H9 (cell line): ENCODE data around the gene DCTPP1. TPM values are rescaled to one million over a fixed set of nuclear protein-coding genes. Genes with fewer than 3 reads are reported as not detected.

ENCODE experiments used
- DNase-seq: peaks from one replicate; pipeline ENCODE4 v3.0.0-alpha.2; 2017
- H2AFZ ChIP-seq: one replicate; pipeline ENCODE4 v1.6.1; 2013; ENCODE audit warnings: mild to moderate bottlenecking, low read length, control low read depth, moderate library complexity
- H2AK5ac ChIP-seq: 2 replicates; pipeline ENCODE4 v1.6.1; 2013; ENCODE audit warnings: low read length, control low read depth, mixed read lengths; ENCODE audit not compliant: insufficient read length
- H2BK120ac ChIP-seq: one replicate; pipeline ENCODE4 v1.6.1; 2013; ENCODE audit warnings: low read depth, mild to moderate bottlenecking, low read length, control low read depth, inconsistent platforms; ENCODE audit not compliant: poor library complexity, severe bottlenecking
- H2BK12ac ChIP-seq: 2 replicates; pipeline ENCODE4 v1.6.1; 2013; ENCODE audit warnings: low read length, control low read depth, mixed read lengths, low read depth; ENCODE audit not compliant: insufficient read length
- H2BK15ac ChIP-seq: 2 replicates; pipeline ENCODE4 v1.6.1; 2013; ENCODE audit warnings: low read depth, low read length, control low read depth
- H2BK20ac ChIP-seq: one replicate; pipeline ENCODE4 v1.6.1; 2013; ENCODE audit warnings: low read depth, mild to moderate bottlenecking, low read length, control low read depth, inconsistent platforms; ENCODE audit not compliant: poor library complexity, severe bottlenecking
- H2BK5ac ChIP-seq: 2 replicates; pipeline ENCODE4 v1.6.1; 2013; ENCODE audit warnings: low read length, control low read depth, mixed read lengths; ENCODE audit not compliant: insufficient read length
- H3K14ac ChIP-seq: 2 replicates; pipeline ENCODE4 v1.6.1; 2013; ENCODE audit warnings: low read length, control low read depth; ENCODE audit not compliant: insufficient read depth
- H3K18ac ChIP-seq: 2 replicates; pipeline ENCODE4 v1.6.1; 2013; ENCODE audit warnings: low read depth, mild to moderate bottlenecking, mixed read lengths, low read length, control low read depth; ENCODE audit not compliant: insufficient read length
- H3K23ac ChIP-seq: 2 replicates; pipeline ENCODE4 v1.6.1; 2013; ENCODE audit warnings: low read length, control low read depth, mixed read lengths, low read depth; ENCODE audit not compliant: insufficient read length
- H3K23me2 ChIP-seq: 2 replicates; pipeline ENCODE4 v1.6.1; 2013; ENCODE audit warnings: low read depth, mild to moderate bottlenecking, mixed read lengths, low read length, control low read depth; ENCODE audit not compliant: insufficient read length, poor library complexity, severe bottlenecking
- H3K27ac ChIP-seq: 2 replicates; pipeline ENCODE4 v1.5.1; 2013; ENCODE audit warnings: low read length, control low read depth, mixed read lengths, low read depth; ENCODE audit not compliant: insufficient read length
- H3K27me3 ChIP-seq: 2 replicates; pipeline ENCODE4 v1.6.1; 2013; ENCODE audit warnings: low read length, control low read depth, inconsistent platforms; ENCODE audit not compliant: insufficient read depth
- H3K4ac ChIP-seq: 2 replicates; pipeline ENCODE4 v1.6.1; 2013; ENCODE audit warnings: low read depth, mild to moderate bottlenecking, control low read depth, inconsistent platforms, low read length, moderate library complexity
- H3K4me1 ChIP-seq: 2 replicates; pipeline ENCODE4 v1.6.1; 2013; ENCODE audit warnings: low read length, control low read depth, inconsistent platforms; ENCODE audit not compliant: insufficient read depth
- H3K4me2 ChIP-seq: 2 replicates; pipeline ENCODE4 v1.6.1; 2013; ENCODE audit warnings: low read length, control low read depth, mixed read lengths; ENCODE audit not compliant: insufficient read length, insufficient read depth
- H3K56ac ChIP-seq: 2 replicates; pipeline ENCODE4 v1.6.1; 2013; ENCODE audit warnings: low read depth, mild to moderate bottlenecking, mixed read lengths, low read length, control low read depth; ENCODE audit not compliant: insufficient read length
- H3K79me1 ChIP-seq: 2 replicates; pipeline ENCODE4 v1.6.1; 2013; ENCODE audit warnings: low read depth, mild to moderate bottlenecking, moderate library complexity, low read length, control low read depth, inconsistent platforms; ENCODE audit not compliant: insufficient read depth, poor library complexity, severe bottlenecking
- H3K79me2 ChIP-seq: 2 replicates; pipeline ENCODE4 v1.6.1; 2013; ENCODE audit warnings: low read length, control low read depth, inconsistent platforms; ENCODE audit not compliant: insufficient read depth
- H3K9ac ChIP-seq: 2 replicates; pipeline ENCODE4 v1.6.1; 2013; ENCODE audit warnings: low read length, control low read depth, mixed read lengths; ENCODE audit not compliant: insufficient read length; ENCODE audit errors: extremely low read depth
- H3K9me3 ChIP-seq: one replicate; pipeline ENCODE4 v1.6.1; 2013; ENCODE audit warnings: low read depth, low read length, inconsistent platforms; ENCODE audit not compliant: control insufficient read depth
- H3T11ph ChIP-seq: one replicate; pipeline ENCODE4 v1.6.1; 2013; ENCODE audit warnings: mild to moderate bottlenecking, low read length, control low read depth, inconsistent platforms
- H4K20me1 ChIP-seq: one replicate; pipeline ENCODE4 v1.6.1; 2013; ENCODE audit not compliant: control insufficient read depth, insufficient read length, insufficient read depth
- H4K5ac ChIP-seq: 2 replicates; pipeline ENCODE4 v1.6.1; 2013; ENCODE audit warnings: low read depth, mild to moderate bottlenecking, mixed read lengths, low read length, control low read depth; ENCODE audit not compliant: insufficient read length
- H4K8ac ChIP-seq: replicated peaks from 2 replicates; pipeline ENCODE4 v1.6.1; 2013; ENCODE audit warnings: low read length, control low read depth, mixed read lengths, low read depth; ENCODE audit not compliant: insufficient read length
- H4K91ac ChIP-seq: 2 replicates; pipeline ENCODE4 v1.6.1; 2013; ENCODE audit warnings: low read depth, mild to moderate bottlenecking, moderate library complexity, mixed read lengths, low read length, control low read depth; ENCODE audit not compliant: insufficient read length
- H3K27ac Mint-ChIP-seq, 3 experiments: 2 replicates in 2 of 3; 3 replicates in 1 of 3; pipeline ENCODE4 v1.8.0; 2020 to 2021; ENCODE audit warnings: mixed read lengths in 3 of 3, mild to moderate bottlenecking in 1 of 3, moderate library complexity in 1 of 3
- H3K27me3 Mint-ChIP-seq: 2 replicates; pipeline ENCODE4 v1.8.0; 2021; ENCODE audit warnings: low read depth, mild to moderate bottlenecking, moderate library complexity, mixed read lengths
- H3K36me3 Mint-ChIP-seq, 3 experiments: 2 replicates in 2 of 3; 3 replicates in 1 of 3; pipeline ENCODE4 v1.8.0; 2020 to 2021; ENCODE audit warnings: low read depth in 3 of 3, mixed read lengths in 3 of 3; ENCODE audit not compliant: insufficient read depth in 1 of 3
- H3K4me1 Mint-ChIP-seq, 2 experiments: 2 replicates each; pipeline ENCODE4 v1.8.0; 2020; ENCODE audit warnings: mixed read lengths in 2 of 2
- H3K4me3 Mint-ChIP-seq, 2 experiments: 2 replicates in 1 of 2; 3 replicates in 1 of 2; pipeline ENCODE4 v1.8.0; 2020 to 2021; ENCODE audit warnings: mild to moderate bottlenecking in 2 of 2, mixed read lengths in 2 of 2, moderate library complexity in 1 of 2
- H3K9me3 Mint-ChIP-seq, 2 experiments: 2 replicates in 1 of 2; 3 replicates in 1 of 2; pipeline ENCODE4 v1.8.0; 2020; ENCODE audit warnings: mild to moderate bottlenecking in 2 of 2, mixed read lengths in 2 of 2, moderate library complexity in 1 of 2
- WGBS: extraction: QIAGEN DNeasy Blood & Tissue Kit; methylation state at CpG from one replicate; pipeline ENCODE4 v1.1.7; 2013; ENCODE audit warnings: missing lambda C conversion rate, low lambda C conversion rate, mixed read lengths; ENCODE audit not compliant: insufficient read length; ENCODE audit errors: extremely low coverage; 5-methylcytosine and 5-hydroxymethylcytosine counted together
- total RNA-seq: library from RNA; stranded (reverse); gene quantifications from 2 replicates; pipeline ENCODE4 v1.2.1, GENCODE V29; 2021
- TF ChIP-seq, protein P1 (sequence below): fragments of 200-600 bp; sonication (generic); conservative IDR thresholded peaks from 3 replicates; pipeline ENCODE4 v1.8.0; 2021; ENCODE audit warnings: antibody characterized with exemption, mild to moderate bottlenecking

The DCTPP1 gene
- total RNA-seq, 1 experiment from 2014 or later = 78.3 TPM

DNA sequence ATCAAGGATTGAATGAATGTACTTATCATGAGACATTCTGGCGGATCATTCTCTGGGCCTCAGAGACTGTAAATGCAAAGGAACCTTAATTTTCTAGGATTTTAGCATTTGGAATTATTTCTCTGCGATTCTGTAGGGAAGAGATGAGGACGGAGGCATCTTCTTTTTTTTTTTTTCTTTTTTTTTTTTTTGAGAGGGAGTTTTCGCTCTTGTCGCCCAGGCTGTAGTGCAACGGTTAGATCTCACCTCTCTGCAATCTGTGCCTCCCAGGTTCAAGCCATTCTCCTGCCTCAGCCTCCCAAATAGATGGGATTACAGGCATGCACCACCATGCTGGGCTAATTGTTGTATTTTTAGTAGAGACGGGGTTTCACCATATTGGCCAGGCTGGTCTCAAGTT is 44.9 kb upstream of the DCTPP1 start:
- TF ChIP-seq, protein P1, sequence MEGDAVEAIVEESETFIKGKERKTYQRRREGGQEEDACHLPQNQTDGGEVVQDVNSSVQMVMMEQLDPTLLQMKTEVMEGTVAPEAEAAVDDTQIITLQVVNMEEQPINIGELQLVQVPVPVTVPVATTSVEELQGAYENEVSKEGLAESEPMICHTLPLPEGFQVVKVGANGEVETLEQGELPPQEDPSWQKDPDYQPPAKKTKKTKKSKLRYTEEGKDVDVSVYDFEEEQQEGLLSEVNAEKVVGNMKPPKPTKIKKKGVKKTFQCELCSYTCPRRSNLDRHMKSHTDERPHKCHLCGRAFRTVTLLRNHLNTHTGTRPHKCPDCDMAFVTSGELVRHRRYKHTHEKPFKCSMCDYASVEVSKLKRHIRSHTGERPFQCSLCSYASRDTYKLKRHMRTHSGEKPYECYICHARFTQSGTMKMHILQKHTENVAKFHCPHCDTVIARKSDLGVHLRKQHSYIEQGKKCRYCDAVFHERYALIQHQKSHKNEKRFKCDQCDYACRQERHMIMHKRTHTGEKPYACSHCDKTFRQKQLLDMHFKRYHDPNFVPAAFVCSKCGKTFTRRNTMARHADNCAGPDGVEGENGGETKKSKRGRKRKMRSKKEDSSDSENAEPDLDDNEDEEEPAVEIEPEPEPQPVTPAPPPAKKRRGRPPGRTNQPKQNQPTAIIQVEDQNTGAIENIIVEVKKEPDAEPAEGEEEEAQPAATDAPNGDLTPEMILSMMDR = no peak
- Histone ChIP-seq H3K4me2 (no peak overlapping the region), H2BK120ac (no peak overlapping the region), H3K23ac (no peak overlapping the region), H3T11ph (no peak overlapping the region), H4K8ac (no peak overlapping the region), H4K5ac (no peak overlapping the region), H3K79me2 (no peaks in the 10 kb centered on the region), H3K18ac (no peak overlapping the region), H4K20me1 (no peaks in the 10 kb centered on the region), H2AFZ (no peak overlapping the region), H3K56ac (no peak overlapping the region), H2BK12ac (no peak overlapping the region), H3K9me3 (no peaks in the 10 kb centered on the region), H3K14ac (no peak overlapping the region), H3K4me1 (no peaks in the 10 kb centered on the region), H3K27ac (no peak overlapping the region), H3K27me3 (no peaks in the 10 kb centered on the region), H3K4ac (no peak overlapping the region), H3K23me2 (no peaks in the 10 kb centered on the region), H2AK5ac (no peak overlapping the region), H3K79me1 (no peaks in the 10 kb centered on the region), H3K9ac (no peak overlapping the region), H2BK20ac (no peak overlapping the region), H2BK15ac (no peak overlapping the region), H4K91ac (no peak overlapping the region), H2BK5ac (no peak overlapping the region)
- H3K4me1 Mint-ChIP-seq = no peaks in the 10 kb centered on the region
- WGBS = no CpG with 5 or more reads among the region's 7 CpGs
- H3K27ac Mint-ChIP-seq = no peak overlapping the region
- no peak overlapping the region for H3K4me3 Mint-ChIP-seq
- DNase-seq = no peak
- H3K36me3 Mint-ChIP-seq = no peaks in the 10 kb centered on the region
- no peaks in the 10 kb centered on the region for H3K9me3 Mint-ChIP-seq
- peaks cover 17% of the 10 kb centered on the region for H3K27me3 Mint-ChIP-seq
